Activated naive CD4-positive, alpha-beta T cell treated with anti-CD3 and anti-CD28 coated beads for 36 hours (primary cell): Measurements from ENCODE around the gene ARL6IP5. TPM values are rescaled to one million over a fixed set of nuclear protein-coding genes. Genes with fewer than 3 reads are reported as not detected.

Experiments
- CTCF ChIA-PET: fragments of 350-600 bp; sonication (Branson Sonifier 250); formaldehyde crosslinking; loops from one replicate; lab custom pipeline; 2021; ENCODE audit warnings: antibody characterized with exemption; lab: Charles Lee
- DNase-seq: peaks from one replicate; pipeline ENCODE4 v3.0.0-alpha.2; 2020
- H3K27ac Mint-ChIP-seq: one replicate; pipeline ENCODE4 v1.8.0; 2021; ENCODE audit warnings: mild to moderate bottlenecking, mixed read lengths
- H3K27me3 Mint-ChIP-seq: one replicate; pipeline ENCODE4 v1.8.0; 2021; ENCODE audit warnings: low read depth, mixed read lengths
- H3K36me3 Mint-ChIP-seq: one replicate; pipeline ENCODE4 v1.8.0; 2021; ENCODE audit warnings: low read depth, mixed read lengths
- H3K4me1 Mint-ChIP-seq: one replicate; pipeline ENCODE4 v1.8.0; 2021; ENCODE audit warnings: low read depth, mixed read lengths
- H3K4me3 Mint-ChIP-seq: one replicate; pipeline ENCODE4 v1.8.0; 2021; ENCODE audit warnings: mild to moderate bottlenecking, moderate library complexity, mixed read lengths
- H3K9me3 Mint-ChIP-seq: one replicate; pipeline ENCODE4 v1.8.0; 2021; ENCODE audit warnings: mixed read lengths
- intact Hi-C: fragments of 100-400 bp; cut with micrococcal nuclease; formaldehyde crosslinking; loops from one replicate; pipeline ENCODE4 v1.15.1; 2023
- total RNA-seq, 2 experiments: library from RNA; stranded (reverse); gene quantifications; one replicate each; pipeline ENCODE4 v1.2.3, GENCODE V29; 2021

Gene ARL6IP5
- total RNA-seq = 10 to 100 TPM; 66.4 to 71.5 TPM

GRCh38 chr3:69084326-69085167 lies at the start of gene ARL6IP5:
Gene ARL6IP5 (plus strand): TSS chr3:69084937. CDS start chr3:69085048, 111 bp downstream.
- peak; percentile 97 for DNase-seq
- CTCF ChIA-PET = interaction anchor here (0.9 to 1.7 kb wide), 6 partner anchors 10 to 78 kb away, joined by 3 to 6 read pairs (median 3); no protein-coding TSS in a partner anchor
- H3K36me3 Mint-ChIP-seq = peaks cover 10% of the 10 kb centered on the region
- H3K4me3 Mint-ChIP-seq = peak within 1 kb of the TSS; percentile 89
- H3K27ac Mint-ChIP-seq = peak within 1 kb of the TSS; percentile 95
- intact Hi-C loops = loop anchor here (1.0 to 10.0 kb wide), 6 partner anchors 8 to 1978 kb away; partner anchors contain the start of genes EOGT and TMF1
- no peaks in the 10 kb centered on the region for H3K27me3 Mint-ChIP-seq
- peaks cover 57% of the 10 kb centered on the region for H3K4me1 Mint-ChIP-seq
- H3K9me3 Mint-ChIP-seq = no peaks in the 10 kb centered on the region

GRCh38 chr3:69044608-69045007 lies 40.1 kb upstream of the ARL6IP5 start:
- CTCF ChIA-PET = interaction anchor here (0.9 kb wide), 1 partner anchor 13 kb away, joined by 3 read pairs; no protein-coding TSS in a partner anchor
- intact Hi-C loops = no loop called here
- DNase-seq = no peak

DNA sequence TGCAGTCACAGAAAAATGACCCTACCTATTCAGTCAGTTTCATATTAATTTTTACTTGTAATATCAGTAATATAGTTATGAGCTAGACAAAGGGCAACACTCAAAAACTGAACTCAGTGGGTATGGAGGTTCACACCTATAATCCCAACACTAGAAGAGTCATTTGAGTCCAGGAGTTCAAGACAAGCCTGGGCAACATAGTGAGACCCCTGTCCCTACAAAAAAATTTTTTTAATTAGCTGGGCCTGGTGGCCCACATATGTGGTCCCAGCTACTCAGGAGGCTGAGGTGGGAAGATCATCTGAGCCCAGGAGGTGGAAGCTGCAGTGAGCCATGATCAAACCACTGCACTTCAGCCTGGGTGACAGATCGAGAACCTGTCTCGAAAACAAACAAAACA lies 35.7 kb upstream of the ARL6IP5 start:
- Mint-ChIP-seq H3K36me3 (peaks cover 27% of the 10 kb centered on the region), H3K9me3 (no peaks in the 10 kb centered on the region), H3K4me3 (no peak overlapping the region), H3K27me3 (no peaks in the 10 kb centered on the region), H3K4me1 (peaks cover 44% of the 10 kb centered on the region), H3K27ac (no peak overlapping the region)
- CTCF ChIA-PET = interaction anchor here (0.9 to 1.5 kb wide), 2 partner anchors 10 to 37 kb away, joined by 3 to 6 read pairs; no protein-coding TSS in a partner anchor
- intact Hi-C loops = no loop called here
- DNase-seq = no peak

More at GRCh38 chr3:69044608-69045007, 40.1 kb upstream of the ARL6IP5 start:
- H3K9me3 Mint-ChIP-seq = no peaks in the 10 kb centered on the region
- no peaks in the 10 kb centered on the region for H3K27me3 Mint-ChIP-seq
- H3K27ac Mint-ChIP-seq = no peak overlapping the region
- no peak overlapping the region for H3K4me3 Mint-ChIP-seq
- H3K36me3 Mint-ChIP-seq = peaks cover 30% of the 10 kb centered on the region
- peaks cover 25% of the 10 kb centered on the region for H3K4me1 Mint-ChIP-seq

DNA sequence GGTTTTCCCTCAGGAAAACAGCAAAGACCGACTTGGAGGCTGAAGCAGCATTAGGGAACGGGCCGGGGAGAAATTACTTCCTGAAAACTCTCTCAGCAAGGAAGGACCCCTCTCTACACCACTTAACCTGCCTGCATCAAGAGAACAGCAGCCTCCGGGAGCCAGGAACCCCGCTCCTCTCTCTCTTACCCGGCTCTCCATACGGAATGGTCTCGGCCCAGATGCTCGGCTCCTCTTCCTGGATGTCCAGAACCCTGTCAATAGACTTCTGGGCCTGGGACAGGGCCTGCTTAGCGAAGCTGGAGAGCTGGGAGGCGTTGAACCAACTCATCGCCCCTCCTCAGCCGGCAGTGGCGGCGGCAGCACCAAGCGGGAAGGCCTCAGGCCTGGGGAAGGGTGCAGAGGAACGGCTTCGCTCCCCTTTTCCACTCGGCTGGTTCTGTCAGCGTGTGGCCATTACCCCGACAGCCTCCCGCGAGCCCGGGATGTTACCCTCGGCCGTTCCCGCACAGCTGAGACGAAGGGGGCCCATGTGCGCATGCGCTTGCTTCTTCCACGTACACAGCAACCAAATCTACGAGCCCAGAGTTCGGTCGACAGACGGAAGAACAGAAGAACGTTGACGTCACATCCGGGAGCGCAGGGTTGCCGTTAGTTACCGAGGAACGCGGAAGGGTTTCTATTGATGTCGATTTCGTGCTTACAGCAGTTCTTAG lies 32.8 kb upstream of the ARL6IP5 start, which contains the start of gene TMF1:
TSS of gene TMF1 (minus strand) at position 578 of the 716 bp plus-strand sequence. CDS start at position 331, 247 bp downstream.
- Mint-ChIP-seq H3K9me3 (no peaks in the 10 kb centered on the region), H3K4me1 (peaks cover 41% of the 10 kb centered on the region), H3K36me3 (peaks cover 30% of the 10 kb centered on the region), H3K27me3 (no peaks in the 10 kb centered on the region), H3K27ac (peak within 1 kb of the TSS; percentile 94), H3K4me3 (peak within 1 kb of the TSS; percentile 97)
- CTCF ChIA-PET = interaction anchor here (0.6 to 1.3 kb wide), 3 partner anchors 12 to 39 kb away, joined by 3 to 4 read pairs (median 3); partner anchors contain the start of gene ARL6IP5
- intact Hi-C loops = loop anchor here (1.0 to 2.0 kb wide), 5 partner anchors 13 to 39 kb away; partner anchors contain the start of genes ARL6IP5, EOGT and UBA3
- peak; percentile 98 for DNase-seq

DNA sequence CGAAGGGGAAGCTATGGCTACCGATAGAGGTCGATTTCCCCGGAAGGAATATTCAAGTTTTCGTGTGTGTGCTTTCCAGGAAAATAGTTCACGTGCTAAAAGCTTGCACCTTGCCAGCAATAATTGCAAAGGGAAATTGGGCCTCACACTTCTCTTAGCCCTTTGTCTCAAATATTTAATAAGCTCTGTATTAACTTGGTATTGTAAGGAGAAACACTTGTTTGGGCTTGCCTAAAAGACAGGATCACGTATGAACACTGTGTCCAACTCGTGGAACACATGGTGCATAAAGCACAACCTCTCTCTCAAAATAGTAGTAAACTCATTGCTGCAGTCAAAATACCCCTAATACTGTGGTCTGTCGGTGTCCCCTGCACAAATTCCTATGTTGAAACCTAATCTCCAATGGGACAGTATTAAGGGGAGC lies 32.3 kb upstream of the ARL6IP5 start:
- Mint-ChIP-seq H3K27me3 (no peaks in the 10 kb centered on the region), H3K36me3 (peaks cover 28% of the 10 kb centered on the region), H3K4me3 (peak overlapping the region; percentile 97), H3K27ac (peak overlapping the region; percentile 94), H3K9me3 (no peaks in the 10 kb centered on the region), H3K4me1 (peaks cover 38% of the 10 kb centered on the region)
- no peak for DNase-seq
- intact Hi-C loops = loop anchor here (1.0 to 2.0 kb wide), 5 partner anchors 13 to 39 kb away; partner anchors contain the start of genes ARL6IP5, EOGT and UBA3
- CTCF ChIA-PET = interaction anchor here (1.0 to 1.3 kb wide), 2 partner anchors 11 to 68 kb away, joined by 3 to 4 read pairs; no protein-coding TSS in a partner anchor

- Mint-ChIP-seq H3K9me3 (no peaks in the 10 kb centered on the region), H3K4me1 (peaks cover 23% of the 10 kb centered on the region), H3K27me3 (no peaks in the 10 kb centered on the region), H3K4me3 (no peak overlapping the region), H3K27ac (peak overlapping the region; percentile 84), H3K36me3 (peaks cover 46% of the 10 kb centered on the region)
- DNase-seq = peak; percentile 14
- CTCF ChIA-PET = interaction anchor here (0.6 to 1.0 kb wide), 2 partner anchors 10 to 1422 kb away, joined by 3 to 5 read pairs; no protein-coding TSS in a partner anchor
- intact Hi-C loops = no loop called here
These were observed 26.4 kb upstream of the ARL6IP5 start for GRCh38 chr3:69058180-69058946.

GRCh38 chr3:69058947-69059224 lies 25.9 kb upstream of the ARL6IP5 start:
- Mint-ChIP-seq H3K36me3 (peaks cover 46% of the 10 kb centered on the region), H3K9me3 (no peaks in the 10 kb centered on the region), H3K4me3 (no peak overlapping the region), H3K4me1 (peaks cover 28% of the 10 kb centered on the region), H3K27ac (peak overlapping the region; percentile 84), H3K27me3 (no peaks in the 10 kb centered on the region)
- CTCF ChIA-PET = interaction anchor here (0.6 to 1.0 kb wide), 2 partner anchors 10 to 1423 kb away, joined by 3 to 5 read pairs; no protein-coding TSS in a partner anchor
- intact Hi-C loops = no loop called here
- DNase-seq = no peak

- Mint-ChIP-seq H3K9me3 (no peaks in the 10 kb centered on the region), H3K36me3 (peaks cover 46% of the 10 kb centered on the region), H3K4me1 (peaks cover 35% of the 10 kb centered on the region), H3K27me3 (no peaks in the 10 kb centered on the region), H3K27ac (peak overlapping the region; percentile 84), H3K4me3 (no peak overlapping the region)
- CTCF ChIA-PET = interaction anchor here (1.0 to 1.3 kb wide), 2 partner anchors 10 to 11 kb away, joined by 3 read pairs; no protein-coding TSS in a partner anchor
- intact Hi-C loops = no loop called here
- no peak for DNase-seq
These were observed 25.0 kb upstream of the ARL6IP5 start for GRCh38 chr3:69059688-69060087.

DNA sequence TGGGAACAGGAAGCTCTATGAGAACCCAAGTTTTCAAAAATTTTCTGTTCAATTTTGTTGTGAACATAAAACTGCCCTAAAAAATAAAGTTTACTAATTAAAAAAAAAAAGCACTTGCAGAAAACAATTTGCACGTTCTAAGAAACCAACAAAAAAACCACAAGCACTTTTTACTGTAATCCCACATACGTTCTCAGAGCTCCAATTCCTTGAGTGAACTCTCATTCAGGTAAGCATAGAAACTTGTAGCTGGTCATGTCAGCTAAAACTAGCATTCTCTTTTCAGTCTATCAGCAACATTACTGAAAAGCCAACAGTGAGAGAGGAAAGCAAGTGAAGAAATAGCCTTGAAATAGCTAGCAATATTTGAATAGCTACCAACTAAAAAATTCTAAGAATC lies 21.1 kb upstream of the ARL6IP5 start:
- peaks cover 47% of the 10 kb centered on the region for H3K4me1 Mint-ChIP-seq
- no peaks in the 10 kb centered on the region for H3K9me3 Mint-ChIP-seq
- no peak overlapping the region for H3K4me3 Mint-ChIP-seq
- CTCF ChIA-PET = interaction anchor here (1.0 to 1.2 kb wide), 3 partner anchors 10 to 19 kb away, joined by 3 to 4 read pairs (median 3); partner anchors contain the start of gene TMF1
- H3K27me3 Mint-ChIP-seq = no peaks in the 10 kb centered on the region
- intact Hi-C loops = no loop called here
- DNase-seq = no peak
- no peak overlapping the region for H3K27ac Mint-ChIP-seq
- H3K36me3 Mint-ChIP-seq = peaks cover 35% of the 10 kb centered on the region

GRCh38 chr3:69065318-69065964 lies 19.3 kb upstream of the ARL6IP5 start:
- no peaks in the 10 kb centered on the region for H3K9me3 Mint-ChIP-seq
- peaks cover 33% of the 10 kb centered on the region for H3K4me1 Mint-ChIP-seq
- peak overlapping the region; percentile 65 for H3K27ac Mint-ChIP-seq
- H3K36me3 Mint-ChIP-seq = peaks cover 24% of the 10 kb centered on the region
- DNase-seq = peak; percentile 14
- no peaks in the 10 kb centered on the region for H3K27me3 Mint-ChIP-seq
- CTCF ChIA-PET = no interaction called here
- no peak overlapping the region for H3K4me3 Mint-ChIP-seq
- intact Hi-C loops = loop anchor here (1.0 kb wide), 1 partner anchor 13 kb away; the partner anchor contains the start of gene TMF1

DNA sequence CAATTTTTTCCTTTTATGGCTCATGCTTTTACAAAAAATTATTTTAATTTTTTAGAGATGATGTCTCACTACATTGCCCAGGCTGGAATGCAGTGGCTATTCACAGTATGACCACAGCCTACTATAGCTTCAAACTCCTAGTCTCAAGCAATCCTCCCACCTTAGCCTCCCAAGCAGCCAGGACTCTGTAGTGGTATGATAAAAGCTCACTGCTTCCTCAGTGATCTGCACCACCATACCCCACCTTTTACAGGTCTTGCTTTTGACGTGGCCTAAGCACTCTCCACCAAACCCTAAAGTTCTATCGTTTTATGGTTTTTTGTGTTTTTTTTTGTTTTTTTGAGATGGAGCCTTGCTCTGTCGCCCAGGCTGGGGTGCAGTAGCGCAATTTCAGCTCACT lies 18.6 kb upstream of the ARL6IP5 start:
- Mint-ChIP-seq H3K4me3 (no peak overlapping the region), H3K27ac (no peak overlapping the region), H3K4me1 (peaks cover 36% of the 10 kb centered on the region), H3K27me3 (no peaks in the 10 kb centered on the region), H3K9me3 (no peaks in the 10 kb centered on the region), H3K36me3 (peaks cover 22% of the 10 kb centered on the region)
- CTCF ChIA-PET = no interaction called here
- intact Hi-C loops = no loop called here
- no peak for DNase-seq
